Measurements from ENCODE around the gene DPF3. TPM values are rescaled to one million over a fixed set of nuclear protein-coding genes. Genes with fewer than 3 reads are reported as not detected.

Gene DPF3
- total and polyA plus RNA-seq, 2 donors (not counting 1 experiment from before 2014, with no cell fraction given), result 3.4 to 10.2 TPM

DNA sequence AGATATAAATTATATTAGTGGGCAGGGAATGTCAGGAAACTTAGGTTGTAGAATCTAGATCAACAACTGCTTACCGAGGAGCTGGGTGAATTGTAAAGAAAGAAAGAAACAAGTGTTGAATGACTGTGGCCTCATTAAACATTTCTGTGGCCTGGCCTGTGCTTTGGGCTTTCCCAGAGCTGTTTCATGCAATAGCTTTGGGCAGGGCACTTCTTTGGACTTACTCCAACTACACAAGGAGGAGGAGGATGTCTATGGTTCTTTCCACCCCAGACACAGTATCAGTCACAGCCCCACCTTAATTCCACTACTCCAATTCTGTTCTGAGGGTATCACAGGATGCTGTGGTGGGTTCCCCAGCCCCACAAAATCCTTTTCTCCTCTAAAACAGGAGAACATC lies 38.0 kb downstream of the DPF3 start:
- Mint-ChIP-seq H3K4me3 (no peak overlapping the region), H3K9me3 (ENCODE audit: insufficient read depth) (no peaks in the 10 kb centered on the region), H3K27ac (no peak overlapping the region), H3K4me1 (peaks cover 27% of the 10 kb centered on the region), H3K27me3 (no peaks in the 10 kb centered on the region)
- intact Hi-C loops (cut with micrococcal nuclease), result no loop called here
- ChIA-PET POLR2A (no interaction called here), CTCF (interaction anchor here (0.6 kb wide), 1 partner anchor 339 kb away, joined by 4 read pairs; no protein-coding TSS in a partner anchor)
- DNase-seq (no peak), ATAC-seq (ENCODE audit: low read depth) (no peak)
- no peak for TF ChIP-seq EZH2 (IDR thresholded peaks at IDR 0.05; ENCODE audit: borderline replicate concordance, insufficient read depth, low read depth, low read length, poor library complexity, severe bottlenecking)
- TF ChIP-seq, protein P1, sequence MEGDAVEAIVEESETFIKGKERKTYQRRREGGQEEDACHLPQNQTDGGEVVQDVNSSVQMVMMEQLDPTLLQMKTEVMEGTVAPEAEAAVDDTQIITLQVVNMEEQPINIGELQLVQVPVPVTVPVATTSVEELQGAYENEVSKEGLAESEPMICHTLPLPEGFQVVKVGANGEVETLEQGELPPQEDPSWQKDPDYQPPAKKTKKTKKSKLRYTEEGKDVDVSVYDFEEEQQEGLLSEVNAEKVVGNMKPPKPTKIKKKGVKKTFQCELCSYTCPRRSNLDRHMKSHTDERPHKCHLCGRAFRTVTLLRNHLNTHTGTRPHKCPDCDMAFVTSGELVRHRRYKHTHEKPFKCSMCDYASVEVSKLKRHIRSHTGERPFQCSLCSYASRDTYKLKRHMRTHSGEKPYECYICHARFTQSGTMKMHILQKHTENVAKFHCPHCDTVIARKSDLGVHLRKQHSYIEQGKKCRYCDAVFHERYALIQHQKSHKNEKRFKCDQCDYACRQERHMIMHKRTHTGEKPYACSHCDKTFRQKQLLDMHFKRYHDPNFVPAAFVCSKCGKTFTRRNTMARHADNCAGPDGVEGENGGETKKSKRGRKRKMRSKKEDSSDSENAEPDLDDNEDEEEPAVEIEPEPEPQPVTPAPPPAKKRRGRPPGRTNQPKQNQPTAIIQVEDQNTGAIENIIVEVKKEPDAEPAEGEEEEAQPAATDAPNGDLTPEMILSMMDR (IDR thresholded peaks at IDR 0.05), result no peak
- peaks cover 39% of the 10 kb centered on the region for H3K79me2 ChIP-seq (ENCODE audit: control insufficient read depth, insufficient read depth, low read length)
- H3K9ac ChIP-seq (ENCODE audit: low read length), result no peak overlapping the region
- no peaks in the 10 kb centered on the region for H3K27me3 ChIP-seq (replicated peaks in 1 of 4; ENCODE audit: control extremely low read depth in 1 of 4, control insufficient read depth in 3 of 4, insufficient read depth in 4 of 4, low read length in 3 of 4)
- H4K20me1 ChIP-seq (ENCODE audit: control insufficient read depth, insufficient read depth, low read length, poor library complexity, severe bottlenecking), result peaks cover 4% of the 10 kb centered on the region
- H3K4me3 ChIP-seq (ENCODE audit: control extremely low read depth in 1 of 5, extremely low read depth in 1 of 5, insufficient read depth in 1 of 5, low read depth in 2 of 5, low read length in 4 of 5), result no peak overlapping the region
- no peak overlapping the region for H3K4me2 ChIP-seq (replicated peaks; ENCODE audit: low read depth, low read length, poor library complexity, severe bottlenecking)
- WGBS (ENCODE audit: insufficient coverage), result 83% methylated on average over 1 of the region's 1 CpG
- H3K36me3 ChIP-seq (replicated peaks in 1 of 2; ENCODE audit: control extremely low read depth in 1 of 2, control insufficient read depth in 1 of 2, extremely low read depth in 1 of 2, insufficient read depth in 2 of 2, low read length in 1 of 2), result peaks cover 0 to 6% of the 10 kb centered on the region in 2 experiments
- H3K27ac ChIP-seq (ENCODE audit: low read length in 2 of 2), result no peak overlapping the region
- H3K9me3 ChIP-seq (ENCODE audit: control extremely low read depth in 1 of 3, control insufficient read depth in 2 of 3, insufficient read depth in 1 of 3, low read length in 2 of 3), result no peaks in the 10 kb centered on the region
- H3K4me1 ChIP-seq (ENCODE audit: control insufficient read depth in 2 of 2, insufficient read depth in 2 of 2, low read length in 2 of 2), result peaks cover 4 to 5% of the 10 kb centered on the region in 2 donors
- H2AFZ ChIP-seq (ENCODE audit: insufficient read depth, low read depth, low read length, poor library complexity, severe bottlenecking), result no peak overlapping the region

DNA sequence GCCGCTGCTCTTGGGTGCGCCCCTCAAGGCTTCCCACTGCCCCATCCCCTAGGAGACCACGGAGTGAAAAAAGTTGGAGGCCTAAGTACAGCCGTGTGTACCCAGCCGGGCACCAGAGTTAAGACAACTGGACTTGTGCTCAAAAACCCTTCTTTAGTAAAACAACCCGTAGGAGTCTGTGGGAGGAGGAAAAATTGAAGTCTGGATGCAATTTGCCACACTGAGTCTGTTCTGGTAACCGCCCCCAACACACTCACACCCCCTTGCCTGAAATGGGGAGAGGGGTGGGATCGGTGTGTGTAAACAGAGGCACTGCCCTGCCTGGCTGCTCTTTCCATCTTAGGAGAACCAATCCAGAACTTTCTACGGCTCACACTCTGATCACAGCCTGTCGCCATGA lies 41.7 kb downstream of the DPF3 start:
- Histone ChIP-seq H3K4me1 (ENCODE audit: control insufficient read depth in 2 of 2, insufficient read depth in 2 of 2, low read length in 2 of 2) (peaks cover 4 to 5% of the 10 kb centered on the region in 2 donors), H2AFZ (ENCODE audit: insufficient read depth, low read depth, low read length, poor library complexity, severe bottlenecking) (no peak overlapping the region), H3K4me2 (replicated peaks; ENCODE audit: low read depth, low read length, poor library complexity, severe bottlenecking) (no peak overlapping the region), H4K20me1 (ENCODE audit: control insufficient read depth, insufficient read depth, low read length, poor library complexity, severe bottlenecking) (peaks cover 14% of the 10 kb centered on the region), H3K4me3 (ENCODE audit: control extremely low read depth in 1 of 5, extremely low read depth in 1 of 5, insufficient read depth in 1 of 5, low read depth in 2 of 5, low read length in 4 of 5) (no peak overlapping the region), H3K79me2 (ENCODE audit: control insufficient read depth, insufficient read depth, low read length) (peaks cover 44% of the 10 kb centered on the region), H3K9ac (ENCODE audit: low read length) (no peak overlapping the region), H3K9me3 (ENCODE audit: control extremely low read depth in 1 of 3, control insufficient read depth in 2 of 3, insufficient read depth in 1 of 3, low read length in 2 of 3) (no peaks in the 10 kb centered on the region), H3K27me3 (replicated peaks in 1 of 4; ENCODE audit: control extremely low read depth in 1 of 4, control insufficient read depth in 3 of 4, insufficient read depth in 4 of 4, low read length in 3 of 4) (no peaks in the 10 kb centered on the region), H3K36me3 (replicated peaks in 1 of 2; ENCODE audit: control extremely low read depth in 1 of 2, control insufficient read depth in 1 of 2, extremely low read depth in 1 of 2, insufficient read depth in 2 of 2, low read length in 1 of 2) (peaks cover 0 to 6% of the 10 kb centered on the region in 2 experiments), H3K27ac (ENCODE audit: low read length in 2 of 2) (no peak overlapping the region)
- WGBS (ENCODE audit: insufficient coverage), result 100% methylated on average over 3 of the region's 10 CpGs
- DNase-seq (no peak), ATAC-seq (ENCODE audit: low read depth) (no peak)
- Mint-ChIP-seq H3K27ac (no peak overlapping the region), H3K9me3 (ENCODE audit: insufficient read depth) (no peaks in the 10 kb centered on the region), H3K27me3 (no peaks in the 10 kb centered on the region), H3K4me3 (no peak overlapping the region), H3K4me1 (peaks cover 23% of the 10 kb centered on the region)
- POLR2A ChIA-PET, result no interaction called here
- intact Hi-C loops (cut with micrococcal nuclease), result no loop called here
- CTCF ChIA-PET, result no interaction called here
- TF ChIP-seq EZH2 (IDR thresholded peaks at IDR 0.05; ENCODE audit: borderline replicate concordance, insufficient read depth, low read depth, low read length, poor library complexity, severe bottlenecking), result no peak
- TF ChIP-seq, protein P1 (IDR thresholded peaks at IDR 0.05), result no peak

All from B cell (primary cell).